NCI-H2107 (cell line): ENCODE measurements around the gene C18orf63.

Source experiments
- DNase-seq: peaks from one replicate; lab custom pipeline; 2025; lab: John Stamatoyannopoulos, UW

Gene C18orf63

GRCh38 chr18:74376523-74376922 lies 60.9 kb downstream of the C18orf63 start:
- DNase-seq = no peak

- no peak for DNase-seq
Observed at GRCh38 chr18:74377776-74378175, 62.1 kb downstream of the C18orf63 start.

GRCh38 chr18:74378179-74378682 lies 62.6 kb downstream of the C18orf63 start:
- DNase-seq = no peak

GRCh38 chr18:74380916-74381315 lies 65.3 kb downstream of the C18orf63 start:
- no peak for DNase-seq

- DNase-seq = no peak
Observed at GRCh38 chr18:74381621-74382295, 66.1 kb downstream of the C18orf63 start.

- no peak for DNase-seq
Observed at GRCh38 chr18:74382481-74383017, 66.9 kb downstream of the C18orf63 start.

- no peak for DNase-seq
Observed at GRCh38 chr18:74387383-74387782, 71.7 kb downstream of the C18orf63 start.

GRCh38 chr18:74388227-74388626 lies 72.6 kb downstream of the C18orf63 start:
- DNase-seq = no peak

- DNase-seq = no peak
Observed at GRCh38 chr18:74389171-74389927, 73.7 kb downstream of the C18orf63 start.

GRCh38 chr18:74389991-74390390 lies 74.4 kb downstream of the C18orf63 start:
- no peak for DNase-seq

- DNase-seq = no peak
Observed at GRCh38 chr18:74390900-74391299, 75.3 kb downstream of the C18orf63 start.

GRCh38 chr18:74392323-74392722 lies 76.7 kb downstream of the C18orf63 start:
- DNase-seq = no peak

GRCh38 chr18:74395006-74395405 lies 79.4 kb downstream of the C18orf63 start:
- DNase-seq = no peak

- DNase-seq = no peak
Observed at GRCh38 chr18:74395648-74396154, 80.1 kb downstream of the C18orf63 start.

GRCh38 chr18:74396171-74397169 lies 80.8 kb downstream of the C18orf63 start:
- no peak for DNase-seq

- no peak for DNase-seq
Observed at GRCh38 chr18:74397572-74397971, 81.9 kb downstream of the C18orf63 start.

GRCh38 chr18:74399091-74399887 lies 83.7 kb downstream of the C18orf63 start:
- DNase-seq = no peak

GRCh38 chr18:74400813-74401212 lies 85.2 kb downstream of the C18orf63 start:
- DNase-seq = no peak

GRCh38 chr18:74402806-74403433 lies 87.3 kb downstream of the C18orf63 start:
- DNase-seq = no peak

GRCh38 chr18:74407888-74408287 lies 92.2 kb downstream of the C18orf63 start:
- DNase-seq = no peak
